BLaER1 (cell line): ENCODE measurements around the gene LYSMD3.
"Not testable (repeated sequence)": the region's sequence is repeated elsewhere in the genome, so short reads cannot be mapped to it uniquely, and the experiment has no call there.

Experiments
- H3K27ac ChIP-seq: shearing (Covaris generic); formaldehyde crosslinking; 2 replicates; pipeline ENCODE4 v1.8.1; 2022
- H3K27me3 ChIP-seq: shearing (Covaris generic); formaldehyde crosslinking; 2 replicates; pipeline ENCODE4 v1.8.1; 2022
- H3K36me3 ChIP-seq: shearing (Covaris generic); formaldehyde crosslinking; 2 replicates; pipeline ENCODE4 v1.8.1; 2022
- H3K4me1 ChIP-seq: shearing (Covaris generic); formaldehyde crosslinking; 2 replicates; pipeline ENCODE4 v1.8.1; 2022
- H3K4me2 ChIP-seq: shearing (Covaris generic); formaldehyde crosslinking; 2 replicates; pipeline ENCODE4 v1.8.1; 2022
- H3K4me3 ChIP-seq: shearing (Covaris generic); formaldehyde crosslinking; 2 replicates; pipeline ENCODE4 v1.8.1; 2022
- H3K9ac ChIP-seq: shearing (Covaris generic); formaldehyde crosslinking; 2 replicates; pipeline ENCODE4 v1.8.1; 2022
- H3K9me3 ChIP-seq: shearing (Covaris generic); formaldehyde crosslinking; 2 replicates; pipeline ENCODE4 v1.8.1; 2022
- H4K20me1 ChIP-seq: shearing (Covaris generic); formaldehyde crosslinking; 2 replicates; pipeline ENCODE4 v1.8.1; 2022
- Cebpa-rat ChIP-seq: shearing (Covaris generic); IDR thresholded peaks from 2 replicates; pipeline ENCODE4 v1.8.1; 2022

Gene LYSMD3

DNA sequence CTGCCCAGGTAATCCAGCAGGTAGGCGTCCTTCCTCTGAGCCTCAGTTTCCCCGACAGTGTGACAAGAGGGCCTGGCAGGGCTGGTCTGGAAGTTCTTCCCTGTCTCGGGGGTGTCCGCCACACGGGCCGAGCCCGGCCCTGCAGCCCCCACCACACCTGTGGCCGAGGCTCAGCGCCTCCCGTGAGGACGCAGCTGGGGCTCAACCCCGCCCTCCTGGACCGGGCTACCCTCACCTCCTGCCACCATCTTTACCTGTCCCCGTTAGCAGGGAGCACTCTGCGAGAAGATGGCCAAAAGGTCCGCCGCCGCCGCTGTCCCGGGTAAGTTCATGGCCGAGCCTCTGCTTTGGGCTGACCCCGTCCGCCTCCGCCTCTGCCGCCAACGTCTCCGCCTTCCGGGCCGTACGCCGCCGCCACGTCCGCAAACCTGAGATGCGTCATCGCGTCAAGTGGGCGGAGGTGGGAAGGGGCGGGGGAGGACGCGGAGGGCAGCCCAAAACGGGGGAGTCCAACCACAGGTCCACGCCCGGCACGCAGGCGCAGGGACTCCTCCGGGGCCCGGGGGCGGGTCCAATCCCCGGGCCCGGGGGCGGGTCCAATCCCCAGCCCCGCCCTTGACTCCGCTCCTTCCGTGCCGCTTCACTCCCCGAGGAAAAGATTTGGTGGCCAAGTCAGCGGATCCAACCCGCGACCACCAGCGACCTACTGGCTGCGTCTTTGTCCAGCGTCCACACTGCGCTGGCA is at the start of gene LYSMD3:
TSS of gene LYSMD3 (minus strand) at position 391 of the 745 bp plus-strand sequence. CDS start 4,295 bp downstream, outside the sequence.
- H3K36me3 ChIP-seq, result peaks cover 11% of the 10 kb centered on the region
- peaks cover 35% of the 10 kb centered on the region; the same call in 1 of the 2 replicates for H4K20me1 ChIP-seq
- peak within 1 kb of the TSS; percentile 81 for H3K27ac ChIP-seq
- peak within 1 kb of the TSS; percentile 83 for H3K9ac ChIP-seq
- H3K4me1 ChIP-seq, result peaks cover 22% of the 10 kb centered on the region
- H3K27me3 ChIP-seq, result no peaks in the 10 kb centered on the region
- no peak for TF ChIP-seq Cebpa-rat
- peak within 1 kb of the TSS; percentile 84 for H3K4me2 ChIP-seq
- no peaks in the 10 kb centered on the region for H3K9me3 ChIP-seq
- H3K4me3 ChIP-seq, result peak within 1 kb of the TSS; percentile 84

GRCh38 chr5:90576566-90576965 is 47.2 kb upstream of the LYSMD3 start:
- not testable (repeated sequence) for H3K36me3 ChIP-seq, H3K4me1 ChIP-seq, H4K20me1 ChIP-seq, H3K9me3 ChIP-seq, H3K27me3 ChIP-seq, H3K4me2 ChIP-seq, H3K9ac ChIP-seq, H3K27ac ChIP-seq, H3K4me3 ChIP-seq

DNA sequence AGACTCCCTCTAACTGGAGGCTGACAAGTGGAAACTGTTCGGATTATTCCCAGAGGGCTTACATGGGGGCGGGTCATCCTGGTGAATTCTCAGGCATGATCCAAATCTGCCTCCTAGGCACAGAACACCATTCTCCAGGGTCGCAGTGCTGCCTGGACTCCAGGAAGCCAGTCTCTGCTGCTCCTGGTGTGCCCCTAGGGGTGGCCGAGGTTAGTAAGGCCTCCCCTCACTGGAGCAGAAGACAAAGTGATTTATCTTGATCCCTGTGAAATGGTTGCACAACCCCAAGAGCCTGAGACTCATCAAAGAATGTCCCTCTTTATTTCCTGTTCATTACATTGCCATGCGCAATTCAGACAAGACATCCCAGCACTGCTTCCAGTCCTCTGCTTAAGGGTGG is 46.3 kb upstream of the LYSMD3 start:
- Histone ChIP-seq H3K4me2 (no peak overlapping the region), H3K27ac (no peak overlapping the region), H4K20me1 (no peaks in the 10 kb centered on the region), H3K36me3 (no peaks in the 10 kb centered on the region), H3K9ac (no peak overlapping the region), H3K4me1 (no peaks in the 10 kb centered on the region), H3K4me3 (no peak overlapping the region), H3K27me3 (no peaks in the 10 kb centered on the region), H3K9me3 (peaks cover 4% of the 10 kb centered on the region; the same call in 1 of the 2 replicates)
- TF ChIP-seq Cebpa-rat, result no peak

GRCh38 chr5:90571147-90571773 is 41.9 kb upstream of the LYSMD3 start:
- Histone ChIP-seq H3K9ac (no peak overlapping the region), H3K4me3 (no peak overlapping the region), H3K27me3 (no peaks in the 10 kb centered on the region), H3K27ac (no peak overlapping the region), H3K4me2 (no peak overlapping the region), H3K4me1 (no peaks in the 10 kb centered on the region), H4K20me1 (no peaks in the 10 kb centered on the region), H3K36me3 (no peaks in the 10 kb centered on the region), H3K9me3 (no peaks in the 10 kb centered on the region)
- TF ChIP-seq Cebpa-rat, result no peak

GRCh38 chr5:90570034-90570433 is 40.6 kb upstream of the LYSMD3 start:
- no peak overlapping the region for H3K27ac ChIP-seq
- H3K27me3 ChIP-seq, result no peaks in the 10 kb centered on the region
- H3K36me3 ChIP-seq, result no peaks in the 10 kb centered on the region
- TF ChIP-seq Cebpa-rat, result no peak
- H3K4me2 ChIP-seq, result no peak overlapping the region
- H3K9ac ChIP-seq, result no peak overlapping the region
- H3K9me3 ChIP-seq, result no peaks in the 10 kb centered on the region
- H3K4me3 ChIP-seq, result no peak overlapping the region
- H4K20me1 ChIP-seq, result no peaks in the 10 kb centered on the region
- no peaks in the 10 kb centered on the region for H3K4me1 ChIP-seq

DNA sequence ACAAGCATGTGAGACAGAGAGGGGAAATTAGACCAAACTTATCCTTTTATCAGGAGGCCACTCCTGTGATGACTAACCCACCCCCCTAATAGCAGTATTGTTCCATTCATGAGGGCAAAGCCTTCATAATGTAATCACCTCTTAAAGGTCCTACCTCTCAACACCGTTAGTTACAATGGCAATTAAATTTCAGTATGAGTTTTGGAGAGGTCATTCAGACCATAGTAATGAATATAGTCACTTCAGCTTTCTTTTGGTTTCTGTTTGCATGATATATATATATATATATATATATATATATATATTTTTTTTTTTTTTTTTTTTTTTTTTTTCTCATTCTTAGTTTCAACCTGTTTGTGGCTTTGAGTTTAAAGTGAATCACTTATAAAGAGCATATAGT is 39.7 kb upstream of the LYSMD3 start:
- Histone ChIP-seq H3K4me2 (no peak overlapping the region), H4K20me1 (no peaks in the 10 kb centered on the region), H3K9me3 (no peaks in the 10 kb centered on the region), H3K4me1 (no peaks in the 10 kb centered on the region), H3K27me3 (no peaks in the 10 kb centered on the region), H3K9ac (no peak overlapping the region), H3K36me3 (no peaks in the 10 kb centered on the region), H3K4me3 (no peak overlapping the region), H3K27ac (no peak overlapping the region)
- TF ChIP-seq Cebpa-rat, result no peak

GRCh38 chr5:90565491-90565890 is 36.1 kb upstream of the LYSMD3 start:
- Histone ChIP-seq H3K27ac (no peak overlapping the region), H3K4me1 (no peaks in the 10 kb centered on the region), H3K9me3 (no peaks in the 10 kb centered on the region), H3K4me2 (no peak overlapping the region), H3K4me3 (no peak overlapping the region), H3K27me3 (no peaks in the 10 kb centered on the region), H3K36me3 (no peaks in the 10 kb centered on the region), H3K9ac (no peak overlapping the region), H4K20me1 (no peaks in the 10 kb centered on the region)
- no peak for TF ChIP-seq Cebpa-rat

DNA sequence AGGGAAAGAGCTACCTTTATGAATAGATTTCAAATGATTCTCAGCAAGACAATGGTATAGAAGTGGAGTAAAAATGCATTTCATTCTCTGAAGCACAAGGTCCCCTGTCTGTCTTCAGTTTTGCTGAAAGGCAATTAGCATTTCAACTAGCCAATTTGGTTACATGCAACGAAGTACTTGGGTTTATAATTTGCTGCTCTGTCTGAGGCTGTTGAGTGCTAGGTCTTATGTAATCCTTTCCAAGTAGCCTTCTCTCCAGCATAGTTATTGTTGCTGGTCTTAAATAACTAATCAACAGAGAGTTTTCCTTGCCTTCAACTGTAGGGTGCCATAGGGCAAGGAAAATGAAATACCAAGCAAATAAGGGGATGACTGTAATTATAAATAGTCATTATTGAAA is 33.7 kb upstream of the LYSMD3 start:
- no peaks in the 10 kb centered on the region for H4K20me1 ChIP-seq
- H3K4me1 ChIP-seq, result no peaks in the 10 kb centered on the region
- H3K36me3 ChIP-seq, result no peaks in the 10 kb centered on the region
- H3K4me3 ChIP-seq, result no peak overlapping the region
- peaks cover 8% of the 10 kb centered on the region for H3K9me3 ChIP-seq
- TF ChIP-seq Cebpa-rat, result no peak
- H3K4me2 ChIP-seq, result no peak overlapping the region
- no peak overlapping the region for H3K9ac ChIP-seq
- no peaks in the 10 kb centered on the region for H3K27me3 ChIP-seq
- no peak overlapping the region for H3K27ac ChIP-seq

- Histone ChIP-seq H3K4me2 (no peak overlapping the region), H3K27ac (no peak overlapping the region), H3K4me1 (no peaks in the 10 kb centered on the region)
Observed at GRCh38 chr5:90562341-90562740, 33.0 kb upstream of the LYSMD3 start.

DNA sequence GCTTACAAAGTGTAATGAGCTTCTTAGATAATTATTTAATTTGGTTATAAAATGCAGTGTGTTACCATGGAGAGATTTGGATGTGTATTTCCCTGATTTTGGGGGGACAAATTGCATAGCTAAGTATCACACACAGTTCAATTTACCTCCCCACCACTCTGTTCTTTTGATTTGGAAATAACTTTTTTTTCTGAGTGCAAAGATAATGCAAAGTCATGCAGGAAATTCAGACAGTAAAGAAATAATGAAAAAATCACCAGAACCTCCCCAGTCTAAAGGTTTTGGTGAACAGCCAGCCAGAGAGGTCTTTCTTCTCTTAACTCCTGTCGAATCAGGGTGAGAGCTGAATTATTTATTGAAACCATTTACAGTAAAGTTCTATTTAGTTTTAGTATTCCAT is 32.4 kb upstream of the LYSMD3 start:
- Histone ChIP-seq H3K36me3 (no peaks in the 10 kb centered on the region), H3K9ac (no peak overlapping the region), H3K4me1 (no peaks in the 10 kb centered on the region), H3K27me3 (no peaks in the 10 kb centered on the region), H3K4me3 (no peak overlapping the region), H4K20me1 (no peaks in the 10 kb centered on the region), H3K4me2 (no peak overlapping the region), H3K9me3 (peaks cover 8% of the 10 kb centered on the region), H3K27ac (no peak overlapping the region)
- TF ChIP-seq Cebpa-rat, result no peak

More at GRCh38 chr5:90562341-90562740, 33.0 kb upstream of the LYSMD3 start:
- Histone ChIP-seq H3K36me3 (no peaks in the 10 kb centered on the region), H3K4me3 (no peak overlapping the region), H3K9me3 (peaks cover 8% of the 10 kb centered on the region), H4K20me1 (no peaks in the 10 kb centered on the region), H3K27me3 (no peaks in the 10 kb centered on the region), H3K9ac (no peak overlapping the region)
- TF ChIP-seq Cebpa-rat, result no peak
